GM21447 (cell line): ENCODE data around the gene KIAA1755.
"Not testable (repeated sequence)": the region's sequence is repeated elsewhere in the genome, so short reads cannot be mapped to it uniquely, and the experiment has no call there.

Experiments
- ATAC-seq: cut with Tn5 transposase; IDR thresholded peaks from one replicate; pipeline ENCODE4 v1.9.1; 2021; ENCODE audit not compliant: unreplicated experiment

KIAA1755 gene

GRCh38 chr20:38290829-38291814 lies 30.6 kb upstream of the KIAA1755 start:
- ATAC-seq: no peak

GRCh38 chr20:38286586-38287531 lies 26.3 kb upstream of the KIAA1755 start:
- ATAC-seq: no peak

- ATAC-seq: no peak
Measured at GRCh38 chr20:38284893-38285444, 24.4 kb upstream of the KIAA1755 start.

- not testable (repeated sequence) for ATAC-seq
Measured at GRCh38 chr20:38284066-38284650, 23.6 kb upstream of the KIAA1755 start.

GRCh38 chr20:38283236-38283635 lies 22.7 kb upstream of the KIAA1755 start:
- no peak for ATAC-seq

GRCh38 chr20:38281176-38281915 lies 20.8 kb upstream of the KIAA1755 start:
- not testable (repeated sequence) for ATAC-seq

GRCh38 chr20:38278763-38279162 lies 18.2 kb upstream of the KIAA1755 start:
- no peak for ATAC-seq

GRCh38 chr20:38278131-38278530 lies 17.6 kb upstream of the KIAA1755 start:
- ATAC-seq: no peak

- ATAC-seq: no peak
Measured at GRCh38 chr20:38277691-38278090, 17.2 kb upstream of the KIAA1755 start.

- no peak for ATAC-seq
Measured at GRCh38 chr20:38277285-38277684, 16.8 kb upstream of the KIAA1755 start.

GRCh38 chr20:38275815-38276550 lies 15.4 kb upstream of the KIAA1755 start:
- no peak for ATAC-seq

- ATAC-seq: no peak
Measured at GRCh38 chr20:38272961-38273360, 12.4 kb upstream of the KIAA1755 start.

- ATAC-seq: no peak
Measured at GRCh38 chr20:38272398-38272797, 11.9 kb upstream of the KIAA1755 start.

GRCh38 chr20:38271608-38272120 lies 11.1 kb upstream of the KIAA1755 start:
- no peak for ATAC-seq

- ATAC-seq: no peak
Measured at GRCh38 chr20:38270869-38271605, 10.5 kb upstream of the KIAA1755 start.

- ATAC-seq: no peak
Measured at GRCh38 chr20:38269715-38270114, 9.2 kb upstream of the KIAA1755 start.

GRCh38 chr20:38269040-38269439 lies 8.5 kb upstream of the KIAA1755 start:
- no peak for ATAC-seq

GRCh38 chr20:38267901-38268514 lies 7.5 kb upstream of the KIAA1755 start:
- no peak for ATAC-seq
